NCI-H524 (cell line): Measurements from ENCODE around the gene LILRA6.
"Not testable (repeated sequence)": the region's sequence is repeated elsewhere in the genome, so short reads cannot be mapped to it uniquely, and the experiment has no call there.

Experiments
- DNase-seq, 2 experiments: peaks; one replicate each; lab custom pipeline; 2025; lab: John Stamatoyannopoulos, UW

LILRA6 gene

DNA sequence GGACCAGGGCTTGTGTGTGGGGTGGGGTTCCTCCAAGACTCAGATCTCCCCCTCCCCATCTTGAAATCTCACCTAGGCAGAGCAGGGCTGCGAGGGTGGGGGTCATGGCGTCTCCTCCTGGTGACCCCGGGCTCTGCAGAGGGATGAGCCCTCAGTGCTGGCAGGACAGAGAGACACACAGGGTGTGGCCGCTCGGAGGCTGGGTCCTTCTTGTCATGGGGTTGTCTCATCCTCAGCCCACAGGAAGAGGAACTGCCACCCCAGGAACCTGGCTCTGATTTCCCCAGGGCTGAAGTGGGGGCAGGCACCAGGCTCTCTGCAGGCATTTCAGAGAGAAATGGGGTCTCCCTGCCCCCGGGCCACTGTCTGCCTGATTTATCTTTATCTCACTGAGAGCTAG lies at the start of gene LILRA6:
Gene LILRA6 (minus strand): TSS at position 145 of the 400 bp plus-strand sequence.
- not testable (repeated sequence) for DNase-seq

DNA sequence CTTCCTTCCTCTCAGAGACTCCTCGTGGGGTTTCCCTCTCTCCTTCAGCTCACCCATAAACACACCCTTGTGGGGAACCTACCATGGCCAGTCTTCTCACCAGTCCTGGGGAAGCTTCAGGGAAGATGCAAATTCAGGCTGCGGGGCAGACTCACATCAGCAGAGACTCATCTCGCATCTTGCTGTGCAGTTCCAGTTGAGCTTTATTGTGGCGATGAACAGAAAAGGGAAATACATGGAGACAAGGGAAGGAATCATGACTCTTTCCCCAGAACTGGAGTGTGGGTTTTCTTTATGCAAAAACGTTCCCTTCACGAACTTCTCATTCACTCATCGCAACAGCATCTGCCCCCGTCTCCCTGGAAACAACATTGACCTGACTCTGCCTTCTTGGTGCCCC lies 46.6 kb upstream of the LILRA6 start:
- DNase-seq = not testable (repeated sequence)

DNA sequence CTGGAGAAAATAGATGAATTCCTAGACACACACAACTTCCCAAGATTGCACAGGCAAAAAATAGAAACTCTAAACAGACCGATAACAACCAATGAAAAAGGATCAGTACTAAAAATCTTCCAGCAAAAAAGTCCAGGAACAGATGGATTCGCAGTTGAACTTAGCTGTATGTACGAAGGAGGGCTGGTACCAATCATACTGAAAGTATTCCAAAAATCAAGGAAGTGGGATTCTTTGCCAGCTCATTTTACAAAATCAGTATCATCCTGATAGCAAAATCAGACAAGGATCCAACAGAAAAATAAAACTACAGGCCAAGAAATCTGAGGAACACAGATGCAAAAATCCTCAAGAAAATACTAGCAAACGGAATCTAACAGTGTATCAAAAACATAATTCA lies 44.9 kb upstream of the LILRA6 start:
- DNase-seq = no peak

DNA sequence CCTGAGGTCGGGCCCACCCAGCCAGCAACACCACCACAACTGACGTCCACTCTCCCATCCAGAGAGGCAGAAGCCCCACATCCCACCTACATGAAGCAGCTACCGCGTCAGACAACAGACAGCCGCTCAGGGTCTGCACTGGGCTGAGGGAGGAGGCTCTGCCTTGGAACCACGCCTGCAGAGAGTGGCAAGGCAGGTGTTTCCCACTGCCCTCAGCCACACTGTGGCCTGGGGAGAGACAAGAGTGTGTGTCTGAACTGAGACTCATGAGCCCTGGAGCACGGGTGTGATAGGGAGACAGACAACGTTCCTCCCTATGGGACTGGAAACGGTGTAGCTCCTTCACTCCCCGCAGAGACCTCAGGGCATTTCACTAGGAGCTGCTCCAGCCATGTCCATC lies 43.7 kb upstream of the LILRA6 start:
- DNase-seq = not testable (repeated sequence)

DNA sequence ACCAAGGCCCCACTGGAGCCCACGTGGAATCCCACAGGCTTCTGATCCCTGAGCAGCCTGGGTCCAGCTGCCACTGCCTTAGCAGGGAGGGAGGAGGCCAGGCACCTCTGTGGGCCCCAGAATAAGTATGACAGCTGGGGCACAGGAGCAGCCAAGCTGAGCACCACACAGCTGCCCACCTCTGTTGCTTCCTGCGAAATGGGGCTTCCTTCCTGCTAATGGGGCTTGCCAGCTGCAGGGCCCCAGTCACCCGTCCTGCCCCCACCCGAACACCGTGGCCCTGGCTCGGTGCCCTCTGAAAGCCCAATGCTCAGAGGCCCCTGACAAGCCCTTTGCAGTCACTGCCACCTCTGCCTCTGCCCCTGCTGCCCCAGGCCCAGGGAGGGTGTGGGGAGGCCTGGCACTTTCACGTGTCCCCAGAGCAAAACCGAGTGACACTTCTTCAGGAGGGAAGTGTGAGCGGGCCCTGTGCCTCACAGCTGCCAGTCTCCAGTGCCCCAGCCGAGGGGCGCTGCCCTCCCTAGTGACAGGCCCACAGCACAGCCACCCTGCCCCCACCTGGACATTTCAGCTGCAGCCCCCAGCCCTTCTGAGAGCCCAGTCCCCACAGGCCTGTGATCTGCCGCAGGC lies 43.0 kb upstream of the LILRA6 start:
- DNase-seq = not testable (repeated sequence)

DNA sequence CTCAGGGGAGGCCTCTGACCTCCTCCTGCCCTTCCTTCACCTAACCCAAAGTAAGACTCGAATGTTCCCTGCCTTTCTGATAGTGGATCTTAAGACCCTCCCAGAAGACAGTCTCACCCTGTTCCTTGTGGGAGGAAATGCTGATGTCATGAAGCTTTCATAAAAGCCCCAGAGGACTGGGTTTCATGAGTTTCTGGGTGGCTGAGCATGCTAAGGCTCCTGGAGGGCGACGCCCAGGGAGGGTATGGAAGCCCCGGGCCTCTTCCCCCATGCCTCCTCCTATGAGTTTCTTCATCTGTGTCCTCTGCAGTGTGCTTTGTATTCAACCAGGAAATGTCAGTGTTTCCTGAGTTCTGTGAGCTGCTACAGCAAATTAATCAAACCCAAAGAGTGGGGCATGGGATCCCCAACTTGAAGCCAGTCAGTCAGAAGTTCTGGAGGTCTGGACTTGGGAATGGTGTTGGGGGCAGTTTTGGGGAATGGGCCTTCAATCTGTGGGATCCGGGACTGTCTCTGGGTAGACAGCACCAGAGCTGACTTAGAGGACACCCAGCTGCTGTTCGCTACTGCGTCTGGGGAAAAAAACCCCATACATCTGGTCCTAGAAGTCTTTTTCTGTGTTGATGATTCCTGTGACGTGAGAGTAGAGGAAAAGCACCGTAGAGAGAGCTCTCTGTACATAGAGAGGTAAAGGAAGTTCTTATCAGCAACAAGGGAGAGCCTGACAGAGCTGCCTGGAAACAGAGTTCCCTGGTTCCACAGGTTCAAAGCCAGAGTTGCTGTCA lies 40.3 kb upstream of the LILRA6 start:
- DNase-seq = no peak

DNA sequence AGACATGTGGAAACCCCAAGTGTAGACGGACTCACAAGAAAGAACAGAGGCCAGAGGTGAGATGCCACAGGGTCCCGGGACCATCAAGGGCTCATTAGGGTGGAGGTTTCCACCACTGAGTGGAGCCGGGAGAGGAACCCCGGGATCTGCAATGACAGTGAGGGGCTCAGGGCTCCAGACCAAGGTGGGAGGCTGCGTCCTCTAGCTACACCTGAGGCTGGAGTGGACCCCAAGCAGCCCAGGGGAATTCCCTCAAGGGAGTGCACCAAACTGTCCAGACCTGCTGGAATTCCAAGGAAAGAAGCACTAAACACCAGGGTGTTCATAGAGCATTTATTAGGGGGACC lies 39.1 kb upstream of the LILRA6 start:
- not testable (repeated sequence) for DNase-seq

DNA sequence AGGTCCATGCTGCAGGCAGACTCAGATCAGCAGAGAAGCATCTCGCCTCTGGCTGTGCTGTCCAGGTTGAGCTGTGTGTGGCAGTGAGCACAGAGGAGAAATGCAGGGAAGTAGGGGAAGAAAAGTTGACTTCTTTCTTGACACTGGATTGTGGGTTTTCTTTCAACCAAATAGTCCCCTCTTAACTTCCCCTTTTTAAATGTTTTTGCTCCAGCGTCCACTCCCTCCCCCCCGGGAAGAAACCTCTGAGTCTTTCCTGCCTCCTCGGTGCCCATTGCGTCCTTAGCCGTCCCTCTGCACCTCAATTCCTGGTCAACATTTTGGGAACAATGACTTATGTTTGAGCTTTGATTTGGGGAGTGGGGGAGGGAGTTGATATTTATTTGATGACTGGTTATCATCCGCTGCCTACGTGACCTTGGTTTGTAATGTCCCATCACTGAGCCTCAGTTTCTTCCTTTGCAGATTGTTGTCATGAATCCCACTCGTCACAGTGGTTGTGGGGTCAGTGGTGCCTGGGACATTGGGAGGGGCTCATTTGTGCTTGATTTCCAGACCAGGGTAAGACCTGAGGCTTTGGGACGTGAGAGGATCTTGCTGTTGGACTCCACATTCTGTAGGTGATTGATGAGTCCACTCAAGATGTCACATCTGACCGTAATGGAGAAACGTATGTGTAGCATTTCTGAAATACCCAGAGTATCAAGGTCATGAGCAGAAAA lies 38.6 kb upstream of the LILRA6 start, which contains the start of gene LILRB2:
Gene LILRB2 (minus strand): TSS at position 104 of the 722 bp plus-strand sequence. CDS start 614 bp downstream, outside the sequence.
- no peak for DNase-seq

DNA sequence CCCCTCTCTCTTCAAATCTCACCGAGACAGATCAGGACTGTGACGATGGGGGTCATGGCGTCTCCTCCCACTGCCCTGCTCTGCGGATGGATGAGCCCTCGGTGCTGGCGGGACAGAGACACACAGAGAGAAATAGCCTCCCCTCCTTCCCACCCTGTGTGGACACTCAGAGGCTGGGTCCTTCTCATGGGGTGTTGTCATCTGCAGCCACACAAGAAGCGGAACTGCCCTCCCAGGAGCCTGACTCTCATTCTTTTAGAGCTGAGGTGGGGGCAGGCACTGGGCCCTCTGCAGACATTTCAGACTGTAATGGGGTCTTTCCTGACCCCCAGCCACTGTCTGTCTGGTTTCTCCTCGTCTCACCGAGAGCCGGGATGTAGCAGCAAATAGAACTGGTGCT lies 37.9 kb upstream of the LILRA6 start:
- DNase-seq = not testable (repeated sequence)

DNA sequence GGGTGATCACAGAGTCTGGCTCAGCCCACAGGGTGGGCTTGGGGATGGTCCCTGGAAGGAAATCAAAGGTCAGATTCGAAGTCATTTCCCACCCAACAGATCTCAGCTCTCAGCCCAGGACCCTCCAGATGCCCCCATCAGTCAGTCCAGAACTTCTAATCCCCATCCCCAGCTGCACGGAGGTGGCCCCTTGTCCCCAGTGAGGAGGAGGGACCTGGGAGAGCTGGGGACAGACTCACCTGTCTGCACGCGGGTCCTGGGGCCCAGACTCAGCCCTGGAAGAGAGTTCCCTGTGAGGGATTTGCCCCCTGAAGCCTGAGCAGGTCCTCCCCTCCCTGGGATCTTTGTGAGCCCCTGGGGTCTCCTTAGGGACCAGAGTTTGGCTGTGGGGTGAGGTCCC lies 37.4 kb upstream of the LILRA6 start:
- not testable (repeated sequence) for DNase-seq

DNA sequence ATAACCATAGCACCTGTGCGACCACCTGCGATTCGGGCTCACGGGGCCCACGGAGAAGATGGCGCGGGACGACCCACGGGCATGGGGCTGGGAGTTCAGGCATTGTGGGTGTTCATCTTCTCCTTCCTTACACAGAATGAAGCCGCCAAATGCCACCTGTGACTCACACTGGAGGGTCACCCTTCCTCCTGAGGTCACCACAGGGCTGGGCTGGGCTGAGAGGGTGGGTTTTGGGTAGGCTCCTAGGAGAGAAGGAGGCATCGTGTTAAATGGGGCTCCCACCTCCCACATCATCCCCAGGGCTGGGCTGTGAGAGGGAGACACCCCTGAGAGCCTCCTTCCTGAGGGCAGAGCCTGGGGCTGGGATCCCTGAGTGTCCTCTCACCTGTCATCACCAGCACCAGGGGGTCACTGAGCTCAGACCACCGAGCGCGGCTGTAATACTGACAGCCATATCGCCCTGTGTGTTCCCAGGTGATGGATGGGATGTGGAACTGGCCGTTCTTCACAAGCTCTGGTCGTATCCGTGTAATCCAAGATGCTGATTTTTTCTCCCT lies 36.9 kb upstream of the LILRA6 start:
- DNase-seq = no peak

DNA sequence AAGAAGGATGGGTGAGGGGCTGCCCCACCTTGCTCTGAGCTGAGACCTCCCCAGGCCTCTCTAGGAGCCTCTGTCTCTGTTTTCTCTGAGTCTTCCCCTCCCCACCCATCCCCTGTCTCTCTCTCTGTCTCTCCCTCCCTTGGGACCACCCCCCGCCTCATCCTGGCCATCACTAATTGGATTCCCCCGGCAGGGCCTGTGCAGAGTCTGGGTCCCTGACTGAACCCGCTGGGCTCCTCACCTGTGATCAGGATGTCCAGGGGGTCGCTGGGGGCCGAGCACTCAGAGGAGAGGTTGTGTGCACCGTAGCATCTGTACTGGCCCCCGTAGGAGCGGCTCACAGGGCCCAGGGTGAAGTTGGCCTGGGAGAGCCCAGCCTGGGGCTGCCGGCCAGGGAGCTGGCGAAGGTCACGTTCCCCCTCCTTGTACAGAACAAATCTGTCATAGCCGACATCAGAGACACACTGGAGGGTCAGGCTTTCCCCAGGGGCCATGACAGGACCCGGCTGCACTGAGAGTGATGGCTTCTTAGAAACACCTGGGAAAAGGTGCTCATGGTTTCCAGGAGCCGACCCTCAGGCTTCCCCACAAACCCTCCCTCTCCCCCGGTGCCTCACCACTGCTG lies 36.1 kb upstream of the LILRA6 start:
- not testable (repeated sequence) for DNase-seq

DNA sequence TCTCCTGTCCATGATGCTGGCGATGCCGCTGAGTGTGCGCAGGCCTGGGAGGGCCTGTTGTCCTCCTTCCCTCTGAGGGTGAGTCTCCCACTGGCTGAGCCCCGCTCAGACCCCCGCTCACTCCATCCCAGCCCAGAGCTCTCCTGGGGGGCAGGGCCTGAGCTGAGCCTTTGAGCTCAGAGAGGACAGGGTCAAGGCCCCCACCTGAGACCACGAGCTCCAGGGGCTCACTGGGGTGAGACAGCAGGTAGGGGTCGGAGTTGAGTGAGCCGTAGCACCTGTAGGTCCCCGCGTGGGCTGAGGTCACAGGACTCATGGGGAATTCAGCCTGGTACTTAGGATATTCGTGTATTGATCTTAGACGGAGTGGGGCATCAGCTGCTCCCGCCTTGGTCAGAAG lies 35.5 kb upstream of the LILRA6 start:
- not testable (repeated sequence) for DNase-seq

DNA sequence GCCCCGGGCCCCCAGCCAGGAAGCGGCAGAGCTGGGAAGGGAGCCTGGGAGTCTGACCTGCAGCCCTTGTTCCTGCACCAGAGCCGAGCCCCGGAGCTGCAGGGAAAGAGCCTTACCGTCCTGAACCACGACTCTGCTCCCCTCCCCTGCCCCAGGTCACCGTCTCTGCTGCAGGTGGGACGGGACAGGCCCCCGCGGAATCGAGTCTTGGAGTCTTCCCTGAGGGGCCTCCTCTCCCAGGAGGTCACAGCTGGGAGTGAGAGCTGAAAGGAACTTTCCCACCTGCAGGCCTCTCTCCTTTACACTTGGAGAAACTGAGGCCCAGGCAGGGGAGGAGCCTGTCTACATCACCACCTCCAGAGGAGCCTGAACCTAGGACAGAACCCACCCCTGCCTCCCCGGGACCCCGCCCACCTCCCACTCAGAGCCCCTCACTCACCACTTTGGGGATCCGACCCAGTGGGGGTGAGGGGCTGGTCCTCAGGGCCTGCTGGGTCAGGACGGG lies 34.6 kb upstream of the LILRA6 start:
- not testable (repeated sequence) for DNase-seq

DNA sequence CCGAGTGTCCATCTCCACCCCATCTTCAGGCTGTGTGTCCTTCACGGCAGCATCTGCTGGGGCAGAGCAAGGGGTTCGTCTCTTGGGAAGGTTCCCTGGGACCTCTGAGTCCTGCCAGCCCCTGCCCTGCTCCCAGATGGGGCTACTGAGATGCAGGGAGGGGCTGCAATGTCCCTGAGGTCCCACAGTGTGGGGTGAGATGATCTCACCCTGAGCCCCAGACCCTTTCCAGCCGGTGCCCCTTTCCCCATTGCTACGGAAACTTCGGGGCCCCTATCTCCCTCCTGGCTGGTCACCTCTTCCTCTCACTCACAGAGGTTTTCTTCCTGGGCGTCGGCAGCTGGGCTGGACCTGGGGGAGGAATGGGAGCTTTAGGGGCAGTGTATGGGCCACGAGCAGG lies 33.4 kb upstream of the LILRA6 start:
- no peak for DNase-seq

DNA sequence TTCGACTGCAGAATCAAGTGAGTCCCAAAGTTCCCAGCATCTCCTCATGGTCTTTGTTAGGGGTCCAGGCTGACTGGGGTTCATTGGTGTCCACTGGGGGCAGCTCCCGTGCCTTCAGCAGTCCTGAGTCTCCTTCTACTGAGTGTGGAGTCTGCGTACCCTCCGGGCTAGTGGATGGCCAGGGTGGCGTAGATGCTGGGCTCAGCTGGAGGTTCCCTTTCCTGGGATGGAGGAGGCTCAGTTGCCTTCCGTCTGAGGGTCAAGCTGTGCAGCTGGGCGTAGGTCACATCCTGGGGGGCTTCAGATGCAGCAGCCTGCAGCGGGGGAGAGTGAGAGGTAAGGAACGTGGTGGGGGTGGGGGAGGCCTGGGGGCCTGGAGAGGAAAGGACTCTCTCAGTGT lies 31.9 kb upstream of the LILRA6 start:
- not testable (repeated sequence) for DNase-seq

DNA sequence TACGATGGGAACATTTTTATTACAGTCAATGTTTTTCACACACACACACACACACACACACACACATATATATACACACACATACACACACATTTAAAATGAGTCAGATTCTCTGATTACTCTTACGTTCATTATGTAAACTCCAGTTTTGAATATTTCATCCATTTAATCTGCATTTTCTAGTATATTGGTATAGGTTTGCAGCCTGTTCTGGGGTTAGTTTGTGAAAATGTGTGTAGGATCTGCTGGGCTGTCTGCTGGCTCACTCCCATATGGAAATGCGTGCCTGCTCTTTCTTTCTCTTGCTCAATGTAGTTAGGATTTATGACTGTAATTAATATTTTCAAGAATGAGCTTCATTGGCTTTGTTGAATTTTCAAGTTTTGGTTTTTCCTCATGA lies 31.2 kb upstream of the LILRA6 start:
- DNase-seq = no peak

DNA sequence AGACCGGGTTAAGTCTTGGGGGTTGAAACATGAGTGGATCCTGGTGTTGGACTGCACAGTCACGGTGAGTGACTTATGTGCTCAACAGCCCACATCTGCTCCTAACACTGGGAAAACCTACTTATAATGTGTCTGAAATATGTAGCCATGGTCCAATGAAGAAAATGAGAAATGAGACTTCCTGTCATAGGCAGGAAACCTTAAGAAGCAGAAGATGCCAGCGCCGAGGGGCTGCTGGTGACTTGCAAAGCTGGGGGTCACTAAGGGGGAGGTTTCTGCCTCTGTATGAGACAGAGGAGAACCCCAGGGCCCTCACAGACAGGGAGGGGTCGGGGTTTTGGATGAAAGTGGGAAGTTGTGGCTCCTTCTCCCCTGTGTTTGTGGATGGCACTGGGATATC lies 29.6 kb upstream of the LILRA6 start:
- not testable (repeated sequence) for DNase-seq

DNA sequence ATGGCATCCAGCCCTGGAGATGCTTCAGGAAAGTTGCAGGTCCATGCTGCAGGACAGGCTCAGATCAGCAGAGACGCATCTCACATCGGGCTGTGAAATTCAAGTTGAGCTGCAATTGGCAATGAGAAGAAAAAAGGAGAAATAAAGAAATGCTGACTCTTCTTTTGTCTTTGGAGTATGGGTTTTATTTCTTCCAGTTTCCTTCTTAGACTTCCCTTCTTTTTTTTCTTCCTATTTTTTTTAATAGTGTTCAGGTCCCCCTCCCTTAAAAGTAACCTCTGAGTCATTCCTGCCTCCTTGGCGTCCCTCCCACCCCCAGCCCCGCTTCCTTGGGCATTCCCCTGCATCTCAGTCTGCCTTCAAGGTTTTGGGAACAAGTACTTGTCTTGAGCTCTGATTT lies 29.0 kb upstream of the LILRA6 start:
- DNase-seq = not testable (repeated sequence)

DNA sequence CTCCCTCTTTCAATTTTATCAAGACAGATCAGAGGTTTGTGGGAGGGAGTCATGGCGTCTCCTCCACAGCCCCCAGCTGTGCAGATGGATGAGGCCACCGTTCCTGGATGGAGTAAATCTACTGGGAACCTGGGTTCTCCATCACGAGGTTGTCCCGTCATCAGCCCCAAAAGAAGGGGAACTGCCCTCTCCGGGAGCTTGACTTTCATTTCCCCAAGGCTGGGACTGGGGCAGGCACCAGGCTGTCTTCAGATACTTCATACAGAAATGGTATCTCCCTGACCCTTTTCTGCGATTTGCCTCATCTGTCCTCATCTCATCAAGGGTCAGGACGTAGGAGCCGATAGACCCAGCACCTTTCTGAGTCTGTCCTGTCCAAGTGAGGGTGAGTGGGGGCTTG lies 28.5 kb upstream of the LILRA6 start:
- DNase-seq = no peak

DNA sequence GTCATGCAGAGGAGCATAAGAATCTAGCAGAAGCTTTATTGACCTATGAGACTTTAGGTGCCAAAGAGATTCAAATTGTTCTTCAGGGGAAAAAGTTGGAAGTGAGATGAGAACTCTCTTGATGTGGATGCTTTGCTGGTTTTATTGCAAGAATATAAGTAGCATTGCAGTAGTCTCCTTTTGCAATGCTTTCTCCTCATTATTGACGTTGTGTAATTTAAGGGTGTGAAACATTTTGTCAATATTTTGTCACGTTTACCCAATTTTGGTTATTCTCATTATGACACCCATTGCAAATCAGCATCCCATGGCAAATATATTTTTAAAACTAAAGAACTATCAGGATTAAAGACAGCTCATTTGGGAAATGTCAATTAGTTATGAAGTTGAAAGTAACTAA lies 26.3 kb upstream of the LILRA6 start:
- DNase-seq = no peak

DNA sequence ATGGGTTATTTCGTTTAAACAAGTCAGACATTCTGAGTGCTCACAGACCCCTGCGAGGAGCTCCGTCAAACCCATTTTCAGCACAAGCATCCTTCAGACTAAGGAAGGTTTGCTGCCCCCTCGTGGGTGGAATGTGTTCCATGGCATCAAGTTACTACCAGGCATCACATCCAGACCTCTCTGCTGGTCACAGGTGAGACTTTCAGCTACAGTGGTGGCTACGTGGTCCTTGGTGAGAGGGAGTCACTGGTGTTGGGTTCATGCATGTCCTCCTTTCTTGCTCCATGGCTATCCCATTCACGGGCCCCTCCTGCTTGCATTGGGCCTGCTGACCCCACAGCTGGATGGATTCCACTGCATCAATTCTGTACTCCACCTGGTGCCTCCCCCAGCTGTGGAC lies 23.5 kb upstream of the LILRA6 start:
- peak; percentile 42 to 57 for DNase-seq
